ENCODE data around the gene HMGCS2.

DNA sequence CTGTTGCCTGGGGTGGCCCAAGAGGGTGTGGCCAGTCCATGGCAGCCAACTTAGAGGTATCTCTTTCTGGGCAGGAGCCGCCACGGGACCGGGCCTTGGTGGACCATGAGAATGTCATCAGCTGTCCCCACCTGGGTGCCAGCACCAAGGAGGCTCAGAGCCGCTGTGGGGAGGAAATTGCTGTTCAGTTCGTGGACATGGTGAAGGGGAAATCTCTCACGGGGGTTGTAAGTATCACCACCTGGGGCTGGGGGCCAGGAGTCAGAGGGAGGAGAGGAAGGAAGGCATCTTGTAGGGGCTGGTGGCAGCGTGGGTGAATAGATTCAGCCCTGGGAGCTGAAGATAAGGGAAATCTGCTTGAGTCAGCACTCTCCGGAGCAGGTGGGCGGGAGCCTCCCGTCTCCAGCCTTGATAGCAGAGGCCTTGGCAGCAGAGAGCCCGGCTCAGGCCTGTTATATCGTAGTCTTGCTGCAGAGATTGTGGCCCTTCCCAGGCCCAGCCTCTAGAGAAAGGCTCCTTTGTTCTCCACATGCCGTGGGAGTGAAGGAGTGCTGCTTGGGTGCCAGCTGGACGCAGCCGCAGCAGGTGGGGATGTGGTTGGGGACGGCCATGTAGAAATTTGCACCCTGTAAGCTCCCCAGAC, 31.5 kb downstream of the HMGCS2 start:
- TF ChIP-seq, protein P1, sequence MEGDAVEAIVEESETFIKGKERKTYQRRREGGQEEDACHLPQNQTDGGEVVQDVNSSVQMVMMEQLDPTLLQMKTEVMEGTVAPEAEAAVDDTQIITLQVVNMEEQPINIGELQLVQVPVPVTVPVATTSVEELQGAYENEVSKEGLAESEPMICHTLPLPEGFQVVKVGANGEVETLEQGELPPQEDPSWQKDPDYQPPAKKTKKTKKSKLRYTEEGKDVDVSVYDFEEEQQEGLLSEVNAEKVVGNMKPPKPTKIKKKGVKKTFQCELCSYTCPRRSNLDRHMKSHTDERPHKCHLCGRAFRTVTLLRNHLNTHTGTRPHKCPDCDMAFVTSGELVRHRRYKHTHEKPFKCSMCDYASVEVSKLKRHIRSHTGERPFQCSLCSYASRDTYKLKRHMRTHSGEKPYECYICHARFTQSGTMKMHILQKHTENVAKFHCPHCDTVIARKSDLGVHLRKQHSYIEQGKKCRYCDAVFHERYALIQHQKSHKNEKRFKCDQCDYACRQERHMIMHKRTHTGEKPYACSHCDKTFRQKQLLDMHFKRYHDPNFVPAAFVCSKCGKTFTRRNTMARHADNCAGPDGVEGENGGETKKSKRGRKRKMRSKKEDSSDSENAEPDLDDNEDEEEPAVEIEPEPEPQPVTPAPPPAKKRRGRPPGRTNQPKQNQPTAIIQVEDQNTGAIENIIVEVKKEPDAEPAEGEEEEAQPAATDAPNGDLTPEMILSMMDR (IDR thresholded peaks at IDR 0.05): no peak
- no peak for TF ChIP-seq POLR2A (IDR thresholded peaks at IDR 0.05)
